NCI-H446 treated with DMSO at 0.1 percent for 48 hours (cell line): ENCODE results near the gene ST14.
"Not testable (repeated sequence)": the region's sequence is repeated elsewhere in the genome, so short reads cannot be mapped to it uniquely, and the experiment has no call there.

Experiments used
- DNase-seq: peaks from one replicate; lab custom pipeline; 2025; lab: John Stamatoyannopoulos, UW

The ST14 gene

GRCh38 chr11:130209954-130210854 lies 50.6 kb downstream of the ST14 start:
- DNase-seq = no peak

- no peak for DNase-seq
Measured at GRCh38 chr11:130211144-130211543, 51.6 kb downstream of the ST14 start.

- no peak for DNase-seq
Measured at GRCh38 chr11:130211781-130212401, 52.3 kb downstream of the ST14 start.

GRCh38 chr11:130212431-130212961 lies 52.9 kb downstream of the ST14 start:
- no peak for DNase-seq

- no peak for DNase-seq
Measured at GRCh38 chr11:130213143-130213978, 53.8 kb downstream of the ST14 start.

GRCh38 chr11:130213979-130214281 lies 54.3 kb downstream of the ST14 start:
- no peak for DNase-seq

- no peak for DNase-seq
Measured at GRCh38 chr11:130214861-130215530, 55.4 kb downstream of the ST14 start.

GRCh38 chr11:130215531-130216220 lies 56.1 kb downstream of the ST14 start:
- no peak for DNase-seq

- no peak for DNase-seq
Measured at GRCh38 chr11:130216221-130216550, 56.6 kb downstream of the ST14 start.

- no peak for DNase-seq
Measured at GRCh38 chr11:130216591-130217132, 57.1 kb downstream of the ST14 start.

- no peak for DNase-seq
Measured at GRCh38 chr11:130217133-130218031, 57.8 kb downstream of the ST14 start.

GRCh38 chr11:130218501-130219070 lies 59.0 kb downstream of the ST14 start:
- no peak for DNase-seq

- no peak for DNase-seq
Measured at GRCh38 chr11:130219148-130219547, 59.6 kb downstream of the ST14 start.

- no peak for DNase-seq
Measured at GRCh38 chr11:130220311-130221035, 60.9 kb downstream of the ST14 start.

GRCh38 chr11:130223291-130223971 lies 63.8 kb downstream of the ST14 start:
- no peak for DNase-seq

- DNase-seq = no peak
Measured at GRCh38 chr11:130227373-130227772, 67.8 kb downstream of the ST14 start.

- not testable (repeated sequence) for DNase-seq
Measured at GRCh38 chr11:130233486-130233885, 73.9 kb downstream of the ST14 start.

- not testable (repeated sequence) for DNase-seq
Measured at GRCh38 chr11:130233888-130234287, 74.3 kb downstream of the ST14 start.
